ENCODE measurements around the gene CNTN4. TPM values are rescaled to one million over a fixed set of nuclear protein-coding genes. Genes with fewer than 3 reads are reported as not detected.

Gene CNTN4
- total RNA-seq, 2 donors from 2014 or later: not detected

DNA sequence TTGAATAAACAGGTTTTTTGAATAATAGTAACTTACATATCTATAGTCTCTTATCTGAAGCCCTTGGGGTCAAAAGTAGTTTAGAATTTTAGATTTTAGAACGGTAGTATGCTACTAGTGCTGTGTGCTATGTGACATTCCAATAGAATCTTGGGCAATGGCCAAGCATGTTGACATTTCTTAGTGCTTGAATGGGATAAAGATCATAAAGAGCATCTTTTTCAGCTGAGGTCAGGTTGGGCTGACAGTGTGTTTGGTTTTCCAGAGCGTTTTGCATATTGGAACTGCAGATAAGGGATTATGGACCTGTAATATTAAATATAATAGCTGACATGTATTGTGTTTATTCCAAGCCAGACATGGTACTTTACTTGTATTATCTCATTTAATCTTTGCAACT, 32.1 kb downstream of the CNTN4 start:
- Mint-ChIP-seq H3K27ac (no peak overlapping the region), H3K9me3 (peaks cover 0 to 2% of the 10 kb centered on the region in 2 donors), H3K36me3 (no peaks in the 10 kb centered on the region)
- ATAC-seq: no peak
- DNase-seq (ENCODE audit: low spot score in 2 of 2): no peak

DNA sequence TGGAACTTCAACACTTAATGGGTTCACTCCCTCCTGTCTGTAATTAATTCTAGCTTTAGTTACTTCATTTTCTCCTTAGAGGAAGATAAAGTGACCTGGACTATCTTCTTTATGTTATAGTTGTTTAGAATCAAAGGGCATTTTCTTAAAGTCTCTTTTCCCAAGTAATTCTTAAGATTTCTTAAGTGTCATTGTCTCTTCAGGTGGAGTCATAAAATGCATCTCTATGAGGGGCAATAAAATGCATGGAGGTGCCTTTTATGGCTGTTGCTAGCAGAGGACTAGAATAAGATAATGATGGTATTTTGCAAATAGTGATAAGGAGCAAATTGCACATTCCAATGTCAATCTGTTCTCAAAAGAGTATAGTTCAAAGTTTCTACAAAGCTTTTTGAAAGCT, 34.5 kb downstream of the CNTN4 start:
- no peak for DNase-seq (ENCODE audit: low spot score in 2 of 2)

DNA sequence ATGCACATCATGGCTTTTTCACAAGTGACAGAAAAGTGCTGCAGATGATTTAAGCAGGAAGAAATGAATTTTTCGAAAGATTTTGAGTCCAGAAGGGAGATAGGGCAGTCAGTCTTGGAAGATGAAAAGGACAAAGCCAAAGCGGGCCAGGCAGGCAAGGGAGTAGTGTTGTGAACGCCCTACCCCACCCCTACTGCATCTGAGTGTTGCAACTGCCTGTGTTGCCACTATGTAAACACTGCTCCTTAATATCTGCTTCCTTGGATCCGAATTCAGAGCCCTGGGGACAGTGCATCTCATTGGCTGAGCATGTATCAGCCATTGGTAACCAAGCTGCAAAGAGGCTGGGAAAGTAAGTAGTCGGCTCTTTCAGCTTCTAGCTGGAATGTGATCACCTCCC, 39.0 kb downstream of the CNTN4 start:
- no peaks in the 10 kb centered on the region for H3K36me3 Mint-ChIP-seq
- ATAC-seq (no peak), DNase-seq (ENCODE audit: low spot score in 2 of 2) (no peak)
- H3K9me3 Mint-ChIP-seq: peaks cover 7 to 13% of the 10 kb centered on the region in 2 donors
- H3K27ac Mint-ChIP-seq: no peak overlapping the region

More for the DNA sequence above, 34.5 kb downstream of the CNTN4 start:
- no peaks in the 10 kb centered on the region for H3K36me3 Mint-ChIP-seq
- H3K27ac Mint-ChIP-seq: no peak overlapping the region
- peaks cover 2 to 9% of the 10 kb centered on the region in 2 donors for H3K9me3 Mint-ChIP-seq
- ATAC-seq: no peak

DNA sequence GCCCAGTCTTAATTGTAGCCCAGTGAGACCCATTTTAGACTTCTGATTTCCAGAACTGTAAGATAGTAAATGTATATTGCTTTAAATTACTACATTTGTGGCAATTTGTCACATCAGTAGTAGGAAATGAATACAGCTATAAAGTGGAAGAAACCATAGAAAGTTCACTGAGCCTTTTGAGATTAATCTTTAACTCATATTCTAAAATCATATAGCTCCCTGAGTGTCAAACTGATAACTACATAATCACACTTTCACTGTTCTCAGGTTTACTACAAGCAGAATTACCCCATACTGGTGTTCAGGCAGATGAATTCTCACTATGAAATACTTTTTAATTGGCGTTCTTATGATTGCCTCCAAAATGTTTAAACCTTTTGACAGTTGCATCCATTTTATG, 42.8 kb downstream of the CNTN4 start:
- ATAC-seq (no peak), DNase-seq (ENCODE audit: low spot score in 2 of 2) (no peak)
- peaks cover 10 to 13% of the 10 kb centered on the region in 2 donors for H3K9me3 Mint-ChIP-seq
- no peak overlapping the region for H3K27ac Mint-ChIP-seq
- H3K36me3 Mint-ChIP-seq: no peaks in the 10 kb centered on the region

GRCh38 chr3:2148561-2149340, 50.1 kb downstream of the CNTN4 start:
- H3K27ac Mint-ChIP-seq: no peak overlapping the region
- no peak for ATAC-seq
- peaks cover 0 to 5% of the 10 kb centered on the region in 2 donors for H3K9me3 Mint-ChIP-seq
- no peak for DNase-seq (ENCODE audit: low spot score in 2 of 2)
- H3K36me3 Mint-ChIP-seq: no peaks in the 10 kb centered on the region

DNA sequence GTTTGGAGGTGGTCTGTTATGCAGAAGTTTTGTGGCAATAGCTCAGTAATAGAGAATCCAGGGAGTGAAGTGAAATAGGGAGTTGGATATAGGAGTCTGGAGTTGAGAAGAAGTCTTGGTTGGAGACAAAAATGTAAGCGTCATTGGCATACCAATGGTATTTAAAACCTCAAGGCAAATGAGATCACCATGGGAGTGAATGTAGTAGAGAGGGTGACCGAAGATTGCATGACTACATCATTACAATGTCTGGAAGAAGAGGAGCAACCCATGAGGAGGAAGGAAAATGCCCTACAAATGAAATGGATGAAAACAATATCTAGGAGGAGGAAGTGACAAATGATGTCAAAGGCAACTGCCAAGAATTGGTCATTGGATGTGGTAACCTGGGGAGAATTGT, 54.4 kb downstream of the CNTN4 start:
- ATAC-seq (no peak), DNase-seq (ENCODE audit: low spot score in 2 of 2) (no peak)
- no peak overlapping the region for H3K27ac Mint-ChIP-seq
- H3K36me3 Mint-ChIP-seq: no peaks in the 10 kb centered on the region
- H3K9me3 Mint-ChIP-seq: peaks cover 0 to 4% of the 10 kb centered on the region in 2 donors

- Mint-ChIP-seq H3K36me3 (no peaks in the 10 kb centered on the region), H3K27ac (no peak overlapping the region), H3K9me3 (peaks cover 0 to 4% of the 10 kb centered on the region in 2 donors)
- DNase-seq (ENCODE audit: low spot score in 2 of 2) (no peak), ATAC-seq (no peak)
These were observed 54.9 kb downstream of the CNTN4 start for GRCh38 chr3:2153547-2153946.

DNA sequence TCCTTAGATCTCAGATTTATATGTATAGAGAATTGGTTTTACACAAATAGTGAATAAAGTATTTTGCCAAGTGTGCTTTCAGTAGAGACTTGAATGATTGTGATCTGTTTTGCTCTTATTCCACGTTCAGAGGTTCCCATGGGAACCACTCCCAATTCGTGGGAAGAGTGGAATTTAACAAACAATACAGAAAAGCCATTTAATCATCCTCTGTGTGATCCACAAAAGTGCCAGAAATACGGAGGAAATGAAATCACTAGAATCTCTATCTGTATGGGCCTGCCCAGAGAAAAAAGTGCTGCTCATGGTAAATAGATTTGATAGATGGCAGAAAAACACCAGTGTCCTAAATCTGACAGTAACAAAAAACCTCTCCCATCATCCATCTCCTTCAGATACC, 56.0 kb downstream of the CNTN4 start:
- DNase-seq (ENCODE audit: low spot score in 2 of 2): no peak
- no peaks in the 10 kb centered on the region for H3K36me3 Mint-ChIP-seq
- no peak overlapping the region for H3K27ac Mint-ChIP-seq
- H3K9me3 Mint-ChIP-seq: peaks cover 0 to 4% of the 10 kb centered on the region in 2 donors
- ATAC-seq: no peak

DNA sequence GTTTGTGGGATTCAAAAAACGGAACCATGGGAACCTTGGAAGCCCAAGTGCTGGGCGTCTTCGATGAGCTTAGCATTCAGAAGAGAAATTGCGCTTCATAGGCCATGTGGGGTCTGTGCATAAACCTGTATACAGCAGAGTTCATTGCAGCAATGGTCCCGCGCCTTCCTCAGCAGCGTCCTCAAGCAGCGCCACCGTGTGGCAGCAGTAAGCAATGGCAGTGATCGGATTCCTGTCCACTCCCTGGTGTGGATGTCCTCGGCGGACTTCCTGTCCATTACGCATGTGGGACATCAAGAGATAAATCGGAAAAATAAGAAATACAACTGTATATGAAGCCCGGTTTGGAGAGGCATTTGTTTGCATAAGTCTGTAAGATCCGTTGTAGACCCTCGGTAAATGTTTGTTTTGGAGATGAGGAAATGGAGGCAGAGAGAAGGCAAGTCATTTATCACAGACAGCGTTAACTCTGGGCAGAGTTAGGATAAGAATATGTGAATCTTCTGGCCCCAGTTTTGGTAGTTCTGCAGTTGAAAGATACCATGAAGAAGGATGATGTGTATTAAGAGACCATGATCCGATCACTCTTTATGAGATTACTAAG, 57.7 kb downstream of the CNTN4 start:
- Mint-ChIP-seq H3K27ac (no peak overlapping the region), H3K9me3 (peaks cover 0 to 4% of the 10 kb centered on the region in 2 donors), H3K36me3 (no peaks in the 10 kb centered on the region)
- DNase-seq (ENCODE audit: low spot score in 2 of 2) (peak in 1 of 2 donors; percentile 21), ATAC-seq (peak in 1 of 2 donors; percentile 53)

GRCh38 chr3:2158828-2159227, 60.2 kb downstream of the CNTN4 start:
- Mint-ChIP-seq H3K9me3 (peaks cover 0 to 4% of the 10 kb centered on the region in 2 donors), H3K36me3 (no peaks in the 10 kb centered on the region), H3K27ac (no peak overlapping the region)
- DNase-seq (ENCODE audit: low spot score in 2 of 2) (no peak), ATAC-seq (no peak)

DNA sequence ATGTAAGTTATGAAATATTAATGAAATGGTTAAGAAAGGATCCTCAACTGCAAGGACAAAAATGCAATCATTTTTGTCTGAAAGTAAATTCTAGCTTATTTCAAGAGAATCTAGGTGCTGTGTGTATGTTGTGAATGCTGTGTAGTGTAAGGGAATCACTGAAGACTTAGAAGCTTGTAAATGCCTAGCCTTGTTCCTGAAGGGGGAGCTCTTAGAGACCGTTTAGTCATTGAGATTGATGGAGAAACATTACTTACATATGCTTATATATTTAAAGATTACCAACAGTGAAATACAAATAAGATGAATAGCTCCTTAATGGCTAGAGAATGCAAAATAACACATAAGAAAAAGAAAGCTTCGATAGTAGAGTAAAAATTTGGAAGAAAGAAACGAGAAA, 67.9 kb downstream of the CNTN4 start:
- H3K9me3 Mint-ChIP-seq: no peaks in the 10 kb centered on the region
- DNase-seq (ENCODE audit: low spot score in 2 of 2) (no peak), ATAC-seq (no peak)
- H3K36me3 Mint-ChIP-seq: no peaks in the 10 kb centered on the region
- H3K27ac Mint-ChIP-seq: no peak overlapping the region

DNA sequence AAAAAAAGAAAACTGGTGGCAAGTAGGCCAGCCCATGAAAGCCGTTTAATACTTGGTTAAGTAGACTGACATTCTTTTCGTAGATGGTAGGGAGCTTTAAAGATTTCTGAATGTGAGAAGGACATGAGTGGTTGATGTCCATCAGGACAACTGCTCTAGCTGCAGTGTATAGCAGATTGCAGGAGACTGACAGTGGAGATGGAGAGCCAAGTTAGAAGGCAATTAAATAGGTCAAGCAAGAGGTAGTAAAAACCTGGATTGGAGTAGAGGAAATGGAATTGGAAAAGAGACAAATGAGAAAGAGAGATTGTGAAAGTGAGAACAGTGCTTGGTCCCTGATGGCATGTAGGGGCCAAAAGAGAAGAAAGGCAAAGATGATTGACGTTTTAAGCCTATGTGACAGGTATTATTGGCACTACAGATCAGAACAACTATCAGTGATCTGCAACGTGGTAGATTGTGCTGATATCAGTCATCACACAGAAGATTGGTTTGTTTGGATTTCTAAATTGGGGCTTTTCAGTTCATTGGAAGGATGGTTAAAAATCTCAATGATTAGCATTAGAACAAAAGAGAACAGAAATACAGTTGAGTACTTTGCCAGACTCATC, 74.0 kb downstream of the CNTN4 start:
- Mint-ChIP-seq H3K27ac (no peak overlapping the region), H3K9me3 (peaks cover 5 to 9% of the 10 kb centered on the region in 2 donors), H3K36me3 (no peaks in the 10 kb centered on the region)

DNA sequence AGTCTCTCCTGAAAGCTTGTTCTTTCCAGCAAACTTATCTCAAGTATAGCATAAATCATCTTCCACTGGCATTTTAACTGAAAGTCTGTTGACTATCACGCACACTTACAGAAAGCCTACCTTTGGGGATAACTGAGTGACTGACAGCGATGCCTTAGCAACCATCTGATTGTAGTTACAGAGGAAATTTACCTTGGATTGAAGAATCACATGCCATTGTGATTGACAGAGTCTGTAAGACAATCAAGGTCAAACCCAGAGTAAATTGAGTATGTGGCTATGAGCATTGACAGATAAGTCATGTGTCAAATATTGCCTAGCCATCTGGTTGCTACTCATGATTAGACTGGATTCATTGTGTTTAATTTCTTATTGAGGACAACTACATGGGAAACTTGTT, 82.0 kb downstream of the CNTN4 start:
- H3K9me3 Mint-ChIP-seq: no peaks in the 10 kb centered on the region

More for the DNA sequence above, 74.0 kb downstream of the CNTN4 start:
- no peak for ATAC-seq
- DNase-seq (ENCODE audit: low spot score in 2 of 2): no peak

DNA sequence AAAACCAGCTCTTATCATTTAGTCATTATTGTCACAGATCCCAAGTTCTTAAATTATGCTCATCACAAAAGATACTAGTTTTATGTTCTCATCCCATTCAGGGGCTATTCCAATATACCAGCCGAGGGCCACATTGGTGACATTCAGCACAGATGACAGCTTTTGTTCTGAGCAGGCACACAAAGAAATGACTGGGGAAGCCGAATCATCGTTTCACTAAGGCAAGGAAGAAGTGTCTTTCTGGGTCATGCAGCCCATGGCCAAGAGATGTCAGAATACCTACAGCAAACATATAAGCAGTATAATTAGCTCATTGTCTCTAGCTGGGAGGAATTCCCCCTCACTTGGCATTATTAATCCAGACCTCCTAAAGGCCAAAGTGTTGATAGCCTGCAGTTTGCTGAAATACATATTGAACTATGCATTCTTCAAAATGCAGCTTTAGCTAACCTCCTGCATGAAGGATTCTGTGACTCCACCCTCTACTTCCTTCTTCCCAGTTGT, 100.2 kb downstream of the CNTN4 start:
- Mint-ChIP-seq H3K9me3 (peaks cover 0 to 7% of the 10 kb centered on the region in 2 donors), H3K36me3 (no peaks in the 10 kb centered on the region), H3K27ac (no peak overlapping the region)
- ATAC-seq (no peak), DNase-seq (ENCODE audit: low spot score in 2 of 2) (no peak)

More for the DNA sequence above, 82.0 kb downstream of the CNTN4 start:
- no peaks in the 10 kb centered on the region for H3K36me3 Mint-ChIP-seq
- H3K27ac Mint-ChIP-seq: no peak overlapping the region
- DNase-seq (ENCODE audit: low spot score in 2 of 2) (no peak), ATAC-seq (no peak)

DNA sequence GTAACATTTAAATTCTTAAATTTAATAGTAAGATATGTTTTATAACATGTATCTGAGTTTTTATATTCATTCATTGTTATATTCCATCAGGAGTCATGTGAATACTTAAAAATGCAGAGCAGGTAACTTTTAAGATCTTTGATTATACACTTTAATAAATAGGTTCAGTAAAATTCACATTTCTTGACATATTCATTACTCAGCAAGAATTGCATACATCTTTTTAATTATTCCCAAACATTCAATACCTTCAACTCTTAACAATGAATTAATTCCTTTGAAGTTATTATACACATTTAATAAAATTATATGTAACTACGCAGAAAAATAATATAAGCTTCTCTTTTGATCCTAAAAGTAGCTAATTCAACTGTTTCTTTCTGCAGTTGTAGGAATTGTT, 105.4 kb downstream of the CNTN4 start:
- no peaks in the 10 kb centered on the region for H3K36me3 Mint-ChIP-seq
- DNase-seq (ENCODE audit: low spot score in 2 of 2) (no peak), ATAC-seq (no peak)
- H3K27ac Mint-ChIP-seq: no peak overlapping the region
- peaks cover 0 to 11% of the 10 kb centered on the region in 2 donors for H3K9me3 Mint-ChIP-seq

- ATAC-seq: no peak
- Mint-ChIP-seq H3K27ac (no peak overlapping the region), H3K9me3 (peaks cover 0 to 6% of the 10 kb centered on the region in 2 donors), H3K36me3 (no peaks in the 10 kb centered on the region)
- no peak for DNase-seq (ENCODE audit: low spot score in 2 of 2)
These were observed 107.0 kb downstream of the CNTN4 start for GRCh38 chr3:2205692-2206091.

GRCh38 chr3:2206536-2206935, 107.9 kb downstream of the CNTN4 start:
- ATAC-seq (no peak), DNase-seq (ENCODE audit: low spot score in 2 of 2) (no peak)
- Mint-ChIP-seq H3K9me3 (peaks cover 0 to 6% of the 10 kb centered on the region in 2 donors), H3K27ac (no peak overlapping the region), H3K36me3 (no peaks in the 10 kb centered on the region)
